Karpas-422 (cell line): Measurements from ENCODE around the gene REEP3. TPM values are rescaled to one million over a fixed set of nuclear protein-coding genes. Genes with fewer than 3 reads are reported as not detected.

Source experiments
- DNase-seq: peaks from one replicate; pipeline ENCODE4 v3.0.0-alpha.2; 2015
- H2AFZ ChIP-seq: fragments of 200-600 bp; sonication (generic); 2 replicates; pipeline ENCODE4 v1.6.1; 2014; ENCODE audit warnings: antibody characterized with exemption, low read length, mixed read lengths
- H3K27ac ChIP-seq: fragments of 200-600 bp; sonication (generic); 2 replicates; pipeline ENCODE4 v1.5.1; 2014; ENCODE audit warnings: mild to moderate bottlenecking, low read length, moderate library complexity
- H3K27me3 ChIP-seq: fragments of 200-600 bp; sonication (generic); 2 replicates; pipeline ENCODE4 v1.6.1; 2014; ENCODE audit warnings: low read length, mixed read lengths
- H3K36me3 ChIP-seq: fragments of 200-600 bp; sonication (generic); 2 replicates; pipeline ENCODE4 v1.6.1; 2014; ENCODE audit warnings: low read length, mixed read lengths; ENCODE audit not compliant: insufficient read depth
- H3K4me1 ChIP-seq: fragments of 200-600 bp; sonication (generic); 2 replicates; pipeline ENCODE4 v1.6.1; 2014; ENCODE audit warnings: mild to moderate bottlenecking, low read length, mixed read lengths
- H3K4me2 ChIP-seq: fragments of 200-600 bp; sonication (generic); 2 replicates; pipeline ENCODE4 v1.6.1; 2014; ENCODE audit warnings: low read length, low read depth, mild to moderate bottlenecking; ENCODE audit not compliant: poor library complexity, severe bottlenecking
- H3K4me3 ChIP-seq: fragments of 200-600 bp; sonication (generic); 2 replicates; pipeline ENCODE4 v1.5.1; 2014; ENCODE audit warnings: mild to moderate bottlenecking, antibody characterized with exemption, low read length, mixed read lengths
- H3K79me2 ChIP-seq: fragments of 200-600 bp; sonication (generic); 2 replicates; pipeline ENCODE4 v1.6.1; 2014; ENCODE audit warnings: mild to moderate bottlenecking, low read length, mixed read lengths
- H3K9ac ChIP-seq: fragments of 200-600 bp; sonication (generic); 2 replicates; pipeline ENCODE4 v1.6.0; 2014; ENCODE audit warnings: low read length
- H3K9me2 ChIP-seq: fragments of 200-600 bp; sonication (generic), shearing (Covaris generic); replicated peaks from 2 replicates; pipeline ENCODE4 v1.6.0; 2014; ENCODE audit warnings: mild to moderate bottlenecking, low read length, moderate library complexity; ENCODE audit not compliant: insufficient read depth
- H3K9me3 ChIP-seq: fragments of 300-700, 200-600 bp; sonication (generic); 2 replicates; pipeline ENCODE4 v1.6.1; 2014; ENCODE audit warnings: low read length, mixed read lengths
- H4K20me1 ChIP-seq: fragments of 200-600 bp; sonication (generic); 2 replicates; pipeline ENCODE4 v1.6.1; 2014; ENCODE audit warnings: mild to moderate bottlenecking, antibody characterized with exemption, low read length, low read depth; ENCODE audit not compliant: insufficient read depth
- total RNA-seq: library from RNA; depleted of rRNA; stranded (reverse); fragments of >200 nt; shearing (Covaris generic); gene quantifications from 2 replicates; pipeline ENCODE4 v1.2.3, GENCODE V29; 2014; ENCODE audit warnings: low replicate concordance

The REEP3 gene
- total RNA-seq, 1 experiment from 2014 or later = 1.8 TPM

DNA sequence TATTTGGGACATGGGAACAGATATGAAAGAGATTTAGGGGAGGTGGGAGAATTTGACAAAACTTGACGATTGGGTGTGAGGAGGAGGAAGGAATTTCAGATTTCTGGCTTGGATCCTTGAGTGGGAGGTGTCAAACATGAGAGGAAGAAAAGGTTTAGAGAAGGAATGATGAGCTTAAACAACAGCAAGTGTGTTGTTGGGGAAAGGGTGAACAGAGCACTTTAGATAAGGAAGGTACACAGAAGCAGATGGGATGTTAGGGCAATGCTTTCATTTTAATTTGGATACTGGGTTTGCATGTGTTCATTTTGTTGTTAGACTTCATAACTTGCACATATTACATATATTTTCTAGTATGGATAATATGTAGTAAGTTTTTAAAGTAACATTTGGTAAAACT, 23.2 kb downstream of the REEP3 start:
- no peaks in the 10 kb centered on the region for H3K79me2 ChIP-seq
- no peaks in the 10 kb centered on the region for H3K9me2 ChIP-seq
- H3K4me3 ChIP-seq = no peak overlapping the region
- DNase-seq = no peak
- no peak overlapping the region for H3K27ac ChIP-seq
- H4K20me1 ChIP-seq = 0 out of 2 replicates have a peak, but pooled peaks cover 3% of the 10 kb centered on the region
- no peaks in the 10 kb centered on the region for H3K36me3 ChIP-seq
- no peak overlapping the region for H3K4me2 ChIP-seq
- no peaks in the 10 kb centered on the region for H3K27me3 ChIP-seq
- H3K9me3 ChIP-seq = no peaks in the 10 kb centered on the region
- no peak overlapping the region for H3K9ac ChIP-seq
- H3K4me1 ChIP-seq = peaks cover 15% of the 10 kb centered on the region
- no peak overlapping the region for H2AFZ ChIP-seq

DNA sequence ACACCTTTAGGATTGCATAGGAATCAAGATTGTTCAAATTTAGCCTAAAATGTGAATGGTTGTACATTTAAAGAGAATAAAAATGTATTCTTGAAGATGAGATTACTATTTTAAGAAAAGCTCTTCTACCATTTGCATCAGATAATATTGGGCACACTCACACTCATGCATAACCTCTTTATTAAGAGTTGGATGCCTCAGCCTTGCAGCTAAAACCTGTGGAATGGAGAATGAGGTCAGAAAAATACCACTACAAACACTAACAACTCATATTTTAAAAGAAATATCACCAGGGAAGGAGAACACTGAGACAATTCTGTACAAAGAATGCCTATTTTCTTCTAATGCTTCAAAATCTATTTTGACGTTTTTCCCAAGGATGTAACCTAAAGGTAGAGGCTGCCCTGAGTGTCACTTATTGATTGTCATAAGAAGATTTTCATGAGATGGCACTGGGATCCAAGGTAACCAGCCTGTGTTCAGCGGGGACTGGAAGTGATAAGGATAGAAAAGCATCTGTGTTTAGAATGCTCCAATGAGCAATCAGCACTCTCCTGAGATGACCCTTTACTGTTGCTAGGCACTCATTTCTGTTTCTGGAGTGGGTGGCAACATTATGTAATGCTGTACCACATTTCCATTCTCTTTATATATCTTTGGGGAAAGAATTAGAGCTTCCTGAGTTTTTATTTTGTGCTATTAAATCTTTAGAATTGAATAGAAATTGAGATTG, 26.6 kb downstream of the REEP3 start:
- H3K4me1 ChIP-seq = peaks cover 15% of the 10 kb centered on the region
- H3K4me2 ChIP-seq = no peak overlapping the region
- DNase-seq = no peak
- H4K20me1 ChIP-seq = 0 out of 2 replicates have a peak, but pooled peaks cover 5% of the 10 kb centered on the region
- no peaks in the 10 kb centered on the region for H3K36me3 ChIP-seq
- H3K79me2 ChIP-seq = no peaks in the 10 kb centered on the region
- H3K9me3 ChIP-seq = no peaks in the 10 kb centered on the region
- no peak overlapping the region for H3K9ac ChIP-seq
- no peak overlapping the region for H3K27ac ChIP-seq
- no peak overlapping the region for H3K4me3 ChIP-seq
- H2AFZ ChIP-seq = no peak overlapping the region
- no peaks in the 10 kb centered on the region for H3K27me3 ChIP-seq
- no peaks in the 10 kb centered on the region for H3K9me2 ChIP-seq

GRCh38 chr10:63548860-63549259, 27.7 kb downstream of the REEP3 start:
- Histone ChIP-seq H2AFZ (no peak overlapping the region), H3K27me3 (no peaks in the 10 kb centered on the region), H3K36me3 (no peaks in the 10 kb centered on the region), H3K27ac (no peak overlapping the region), H4K20me1 (0 out of 2 replicates have a peak, but pooled peaks cover 11% of the 10 kb centered on the region), H3K9ac (no peak overlapping the region), H3K4me1 (peaks cover 17% of the 10 kb centered on the region), H3K4me3 (no peak overlapping the region), H3K4me2 (no peak overlapping the region), H3K79me2 (no peaks in the 10 kb centered on the region), H3K9me3 (no peaks in the 10 kb centered on the region), H3K9me2 (no peaks in the 10 kb centered on the region)
- DNase-seq = no peak

DNA sequence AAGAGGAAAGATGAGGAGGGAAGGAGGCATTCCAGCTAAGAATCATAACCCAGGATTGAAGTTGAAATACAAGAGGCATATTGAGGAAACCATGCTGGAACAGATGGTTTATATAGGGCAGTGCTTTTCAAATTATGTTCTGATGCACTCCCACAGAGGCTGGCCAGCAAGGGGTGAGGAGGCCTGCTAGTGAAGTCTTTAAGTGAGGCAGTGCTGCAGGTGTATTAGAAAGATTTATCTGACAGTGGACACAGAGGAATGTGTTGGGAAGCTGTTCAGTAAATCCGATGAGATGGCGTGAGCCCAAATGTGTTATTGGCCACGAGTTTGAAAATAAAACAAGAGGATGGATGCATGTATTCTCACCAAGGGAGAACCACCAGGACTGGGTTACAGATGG, 28.6 kb downstream of the REEP3 start:
- Histone ChIP-seq H3K4me2 (no peak overlapping the region), H3K9me2 (no peaks in the 10 kb centered on the region), H3K9me3 (no peaks in the 10 kb centered on the region), H3K4me3 (no peak overlapping the region), H3K36me3 (no peaks in the 10 kb centered on the region), H3K27me3 (no peaks in the 10 kb centered on the region), H3K79me2 (no peaks in the 10 kb centered on the region), H3K27ac (no peak overlapping the region), H4K20me1 (0 out of 2 replicates have a peak, but pooled peaks cover 11% of the 10 kb centered on the region), H2AFZ (no peak overlapping the region), H3K9ac (no peak overlapping the region), H3K4me1 (peaks cover 18% of the 10 kb centered on the region)
- no peak for DNase-seq

- Histone ChIP-seq H3K27ac (no peak overlapping the region), H3K9me3 (no peaks in the 10 kb centered on the region), H3K27me3 (no peaks in the 10 kb centered on the region), H3K9ac (no peak overlapping the region), H3K4me1 (peaks cover 11% of the 10 kb centered on the region), H4K20me1 (0 out of 2 replicates have a peak, but pooled peaks cover 11% of the 10 kb centered on the region), H3K79me2 (no peaks in the 10 kb centered on the region), H3K36me3 (no peaks in the 10 kb centered on the region), H2AFZ (no peak overlapping the region), H3K4me2 (no peak overlapping the region), H3K4me3 (no peak overlapping the region), H3K9me2 (no peaks in the 10 kb centered on the region)
- no peak for DNase-seq
These were observed 31.8 kb downstream of the REEP3 start for GRCh38 chr10:63553031-63553430.

GRCh38 chr10:63553473-63553872, 32.3 kb downstream of the REEP3 start:
- H3K36me3 ChIP-seq = no peaks in the 10 kb centered on the region
- H2AFZ ChIP-seq = no peak overlapping the region
- 0 out of 2 replicates have a peak, but pooled peaks cover 11% of the 10 kb centered on the region for H4K20me1 ChIP-seq
- H3K9me2 ChIP-seq = no peaks in the 10 kb centered on the region
- no peak overlapping the region for H3K9ac ChIP-seq
- H3K4me2 ChIP-seq = no peak overlapping the region
- peaks cover 7% of the 10 kb centered on the region for H3K4me1 ChIP-seq
- no peaks in the 10 kb centered on the region for H3K9me3 ChIP-seq
- no peak overlapping the region for H3K27ac ChIP-seq
- no peak overlapping the region for H3K4me3 ChIP-seq
- no peaks in the 10 kb centered on the region for H3K27me3 ChIP-seq
- no peaks in the 10 kb centered on the region for H3K79me2 ChIP-seq
- DNase-seq = no peak

DNA sequence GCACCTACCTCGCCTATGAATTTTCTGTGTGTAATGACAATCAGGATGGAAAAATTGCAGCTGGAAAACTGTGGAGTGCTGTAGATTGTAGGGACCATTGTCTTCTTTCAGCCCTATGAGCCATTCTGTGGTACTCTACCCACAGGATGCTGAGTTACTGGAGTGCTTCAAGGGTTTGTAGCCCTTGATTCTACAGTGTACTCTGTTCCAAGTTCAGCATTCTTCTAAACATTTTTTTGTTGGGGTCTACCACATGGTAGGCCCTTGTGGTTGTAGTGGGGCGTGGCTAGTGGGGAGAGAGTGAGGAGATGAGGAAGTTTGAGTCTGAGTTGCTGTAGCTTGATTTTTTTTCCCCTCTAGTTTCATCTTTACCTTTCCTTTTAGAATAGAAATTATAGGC, 33.5 kb downstream of the REEP3 start:
- no peaks in the 10 kb centered on the region for H3K27me3 ChIP-seq
- H3K36me3 ChIP-seq = no peaks in the 10 kb centered on the region
- no peak for DNase-seq
- H3K27ac ChIP-seq = no peak overlapping the region
- H3K4me2 ChIP-seq = no peak overlapping the region
- no peaks in the 10 kb centered on the region for H3K9me2 ChIP-seq
- no peak overlapping the region for H3K9ac ChIP-seq
- no peak overlapping the region for H2AFZ ChIP-seq
- peaks cover 6% of the 10 kb centered on the region; the same call in 1 of the 2 replicates for H3K4me1 ChIP-seq
- 0 out of 2 replicates have a peak, but pooled peaks cover 11% of the 10 kb centered on the region for H4K20me1 ChIP-seq
- H3K9me3 ChIP-seq = no peaks in the 10 kb centered on the region
- H3K4me3 ChIP-seq = no peak overlapping the region
- no peaks in the 10 kb centered on the region for H3K79me2 ChIP-seq

- H3K4me3 ChIP-seq = no peak overlapping the region
- no peak overlapping the region for H3K27ac ChIP-seq
- peaks cover 6% of the 10 kb centered on the region; the same call in 1 of the 2 replicates for H3K4me1 ChIP-seq
- no peaks in the 10 kb centered on the region for H3K79me2 ChIP-seq
- H3K36me3 ChIP-seq = no peaks in the 10 kb centered on the region
- H2AFZ ChIP-seq = no peak overlapping the region
- H3K9ac ChIP-seq = no peak overlapping the region
- H4K20me1 ChIP-seq = 0 out of 2 replicates have a peak, but pooled peaks cover 11% of the 10 kb centered on the region
- no peaks in the 10 kb centered on the region for H3K27me3 ChIP-seq
- no peak overlapping the region for H3K4me2 ChIP-seq
- H3K9me3 ChIP-seq = no peaks in the 10 kb centered on the region
- DNase-seq = no peak
- no peaks in the 10 kb centered on the region for H3K9me2 ChIP-seq
These were observed 34.1 kb downstream of the REEP3 start for GRCh38 chr10:63555330-63555729.
